ENCODE data around the gene PRKAB1. TPM values are rescaled to one million over a fixed set of nuclear protein-coding genes. Genes with fewer than 3 reads are reported as not detected.

The PRKAB1 gene
- total and polyA plus RNA-seq, 8 donors, result 31.8 to 88.3 (median 80.9) TPM

DNA sequence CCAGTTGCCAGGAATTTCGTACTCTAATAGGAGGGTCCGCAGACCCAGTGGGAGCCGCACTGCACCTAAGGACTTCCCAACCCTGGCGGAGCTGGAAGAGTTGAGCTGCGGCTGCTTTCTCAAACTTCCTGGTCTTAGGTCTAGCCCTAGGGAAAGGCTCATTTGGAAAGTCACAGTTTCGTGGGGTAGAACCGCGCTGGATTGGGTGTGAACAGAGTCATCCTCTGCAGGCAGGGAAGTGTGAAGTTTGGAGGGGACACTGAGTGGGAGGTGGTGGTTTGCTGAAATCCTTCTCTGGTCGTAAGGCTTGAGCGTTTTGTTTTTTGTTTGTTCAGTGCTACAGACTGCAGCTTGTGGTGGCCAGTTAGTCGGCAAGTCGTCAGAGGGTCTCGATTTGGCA is 18.8 kb downstream of the PRKAB1 start:
- no peak for TF ChIP-seq CTCF (IDR thresholded peaks at IDR 0.05)
- DNase-seq, result no peak
- Histone ChIP-seq H3K27me3 (no peaks in the 10 kb centered on the region), H3K36me3 (peaks cover 0 to 25% of the 10 kb centered on the region in 2 donors), H3K4me1 (peaks cover 0 to 7% of the 10 kb centered on the region in 2 donors), H3K27ac (no peak overlapping the region), H3K4me3 (no peak overlapping the region), H3K9me3 (no peaks in the 10 kb centered on the region)
- intact Hi-C loops (cut with DNase I), result no loop called here
- no peak for ATAC-seq

- DNase-seq (no peak), ATAC-seq (no peak)
- H3K9me3 ChIP-seq, result no peaks in the 10 kb centered on the region
- H3K4me1 ChIP-seq, result peaks cover 2 to 5% of the 10 kb centered on the region in 2 donors
- no peaks in the 10 kb centered on the region for H3K27me3 ChIP-seq
- intact Hi-C loops (cut with DNase I), result no loop called here
- no peak overlapping the region for H3K27ac ChIP-seq
- H3K4me3 ChIP-seq, result no peak overlapping the region
- no peak for TF ChIP-seq CTCF (IDR thresholded peaks at IDR 0.05)
- H3K36me3 ChIP-seq, result peaks cover 0 to 19% of the 10 kb centered on the region in 2 donors
These were observed 19.5 kb downstream of the PRKAB1 start for GRCh38 chr12:119687406-119687805.

DNA sequence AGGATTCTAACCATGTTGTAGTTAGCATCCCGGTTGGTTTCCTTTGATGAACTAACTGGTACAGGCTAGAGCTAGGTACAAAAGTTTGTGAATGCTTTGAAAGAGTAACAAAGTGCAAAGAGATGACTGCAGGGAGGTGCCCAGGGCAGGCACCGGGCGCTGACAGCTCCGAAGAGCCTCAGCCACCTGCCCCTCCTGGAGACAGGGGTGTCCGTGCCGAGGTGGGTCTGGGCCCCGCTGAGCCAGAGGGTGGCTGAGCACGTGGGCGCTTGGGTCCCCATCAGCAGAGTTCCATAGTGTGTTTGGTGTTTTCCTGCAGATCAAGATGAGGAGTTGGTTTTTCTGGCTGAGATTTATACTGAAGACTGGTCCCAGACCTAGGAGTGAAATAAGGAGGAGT is 19.9 kb downstream of the PRKAB1 start:
- Histone ChIP-seq H3K4me3 (no peak overlapping the region), H3K36me3 (peaks cover 0 to 17% of the 10 kb centered on the region in 2 donors), H3K27ac (no peak overlapping the region), H3K4me1 (peaks cover 7% of the 10 kb centered on the region in 2 donors), H3K27me3 (no peaks in the 10 kb centered on the region), H3K9me3 (no peaks in the 10 kb centered on the region)
- ATAC-seq, result no peak
- no peak for DNase-seq
- intact Hi-C loops (cut with DNase I), result no loop called here
- no peak for TF ChIP-seq CTCF (IDR thresholded peaks at IDR 0.05)

DNA sequence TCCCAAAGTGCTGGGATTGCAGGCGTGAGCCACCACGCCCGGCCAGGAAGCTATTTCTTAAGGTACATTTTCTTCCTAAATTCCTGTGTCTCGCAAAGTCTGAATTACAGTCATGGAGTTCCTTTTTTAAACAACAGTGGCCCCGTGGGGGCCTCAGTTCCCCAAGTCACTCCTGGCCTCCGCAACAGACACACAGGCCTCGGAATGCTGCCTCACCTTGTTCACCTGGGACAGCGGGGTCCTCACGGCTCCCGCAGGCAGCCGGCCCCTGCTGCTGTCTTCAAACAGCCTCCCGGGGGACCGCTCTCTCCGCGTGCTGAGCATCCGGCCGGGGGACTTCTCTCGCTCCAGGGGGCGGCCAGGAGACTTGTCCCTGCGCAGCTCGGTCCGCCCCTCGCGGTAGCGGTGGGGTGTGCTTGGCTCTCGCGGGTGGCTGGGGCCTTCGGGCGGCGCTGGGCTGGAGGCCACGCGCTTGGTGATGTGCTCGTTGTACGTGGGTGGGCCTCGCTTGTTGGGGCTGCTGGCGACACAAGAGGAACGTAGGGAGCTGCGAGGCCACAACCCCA is 22.1 kb downstream of the PRKAB1 start:
- Histone ChIP-seq H3K36me3 (peaks cover 0 to 17% of the 10 kb centered on the region in 2 donors), H3K27me3 (no peaks in the 10 kb centered on the region), H3K27ac (no peak overlapping the region), H3K4me1 (peaks cover 10 to 14% of the 10 kb centered on the region in 2 donors), H3K4me3 (no peak overlapping the region), H3K9me3 (no peaks in the 10 kb centered on the region)
- no peak for TF ChIP-seq CTCF (IDR thresholded peaks at IDR 0.05)
- ATAC-seq (no peak), DNase-seq (no peak)
- intact Hi-C loops (cut with DNase I), result no loop called here

- ATAC-seq, result no peak
- Histone ChIP-seq H3K27ac (no peak overlapping the region), H3K4me3 (no peak overlapping the region), H3K27me3 (no peaks in the 10 kb centered on the region), H3K36me3 (peaks cover 0 to 17% of the 10 kb centered on the region in 2 donors), H3K4me1 (peaks cover 10 to 14% of the 10 kb centered on the region in 2 donors), H3K9me3 (no peaks in the 10 kb centered on the region)
- intact Hi-C loops (cut with DNase I), result no loop called here
- no peak for DNase-seq
- TF ChIP-seq CTCF (IDR thresholded peaks at IDR 0.05), result no peak
These were observed 23.4 kb downstream of the PRKAB1 start for GRCh38 chr12:119691202-119691810.

Measured in left lung (tissue), 10 donors.